ENCODE data around the gene REX1BD. TPM values are rescaled to one million over a fixed set of nuclear protein-coding genes. Genes with fewer than 3 reads are reported as not detected.

Gene REX1BD
- total and polyA plus RNA-seq, 2 of the 8 experiments (the other 6 are each of a cell fraction or from before 2014, with no cell fraction given), result 56.8 to 62.7 TPM

DNA sequence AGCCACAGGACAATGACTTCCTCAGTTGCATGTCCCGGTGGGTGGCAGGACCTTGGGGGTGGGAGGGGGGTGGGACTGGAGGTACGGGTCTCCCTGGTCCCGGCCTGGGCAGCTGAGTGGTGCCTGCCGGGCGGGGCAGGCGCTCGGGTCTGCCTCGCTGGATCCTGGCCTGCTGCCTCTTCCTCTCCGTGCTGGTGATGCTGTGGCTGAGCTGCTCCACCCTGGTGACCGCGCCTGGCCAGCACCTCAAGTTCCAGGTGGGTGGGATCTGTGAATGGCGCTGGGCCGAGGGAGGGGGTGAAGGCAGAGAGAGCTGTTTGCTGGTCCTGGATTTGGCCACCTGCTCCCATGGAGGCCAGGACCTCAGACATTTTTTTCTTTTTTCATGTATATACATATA lies 29.6 kb downstream of the REX1BD start:
- no peak overlapping the region for H3K14ac ChIP-seq (ENCODE audit: insufficient read length)
- no peak overlapping the region for H2AK5ac ChIP-seq (ENCODE audit: low read depth, low read length)
- H3K9me3 ChIP-seq (ENCODE audit: insufficient read depth in 2 of 2, low read depth in 1 of 2, low read length in 1 of 2), result no peaks in the 10 kb centered on the region
- H3K18ac ChIP-seq (ENCODE audit: extremely low read depth, low read length), result no peak overlapping the region
- no peak overlapping the region for H3K23ac ChIP-seq (ENCODE audit: insufficient read length)
- WGBS, 2 experiments (ENCODE audit: extremely low coverage in 1 of 2, insufficient coverage in 1 of 2, insufficient read length in 1 of 2, insufficient replicate concordance in 2 of 2, low coverage in 1 of 2, low lambda C conversion rate in 2 of 2, missing lambda C conversion rate in 1 of 2), result 95% methylated on average over 5 of the region's 13 CpGs; no CpG with 5 or more reads in 1 of the 2 experiments
- H4K20me1 ChIP-seq (replicated peaks in 1 of 2; ENCODE audit: control insufficient read depth in 1 of 2, insufficient read depth in 2 of 2, low read length in 2 of 2), result peaks cover 0 to 5% of the 10 kb centered on the region in 2 experiments
- no peak overlapping the region for H4K5ac ChIP-seq (ENCODE audit: insufficient read length, low read depth, low read length)
- no peak overlapping the region for H3K56ac ChIP-seq (replicated peaks; ENCODE audit: insufficient read length, low read depth, low read length)
- H3K4ac ChIP-seq (replicated peaks; ENCODE audit: insufficient read length, low read depth, low read length), result no peak overlapping the region
- H2BK5ac ChIP-seq (ENCODE audit: low read depth, low read length), result no peak overlapping the region
- H3K27ac ChIP-seq (ENCODE audit: low read depth, low read length), result no peak overlapping the region
- no peak overlapping the region for H2BK15ac ChIP-seq (ENCODE audit: low read length)
- H2AFZ ChIP-seq (ENCODE audit: low read length), result no peak overlapping the region
- no peak overlapping the region for H2BK12ac ChIP-seq (ENCODE audit: low read depth, low read length)
- ChIA-PET POLR2A (ENCODE audit: partially characterized antibody) (interaction anchor here (1.1 kb wide), 1 partner anchor 27 kb away, joined by 4 read pairs; no protein-coding TSS in a partner anchor), CTCF (ENCODE audit: partially characterized antibody) (interaction anchor here (0.6 kb wide), 1 partner anchor 24 kb away, joined by 3 read pairs; no protein-coding TSS in a partner anchor)
- FAIRE-seq (no peak), DNase-seq (ENCODE audit: low read depth in 1 of 2, low spot score in 2 of 2) (no peak)
- no peak overlapping the region for H4K91ac ChIP-seq (replicated peaks; ENCODE audit: insufficient read length, low read length)
- TF ChIP-seq RBBP5 (IDR thresholded peaks at IDR 0.05; ENCODE audit: borderline replicate concordance, low read depth, low read length) (no peak), JUN (IDR thresholded peaks at IDR 0.05; ENCODE audit: low read depth, low read length) (no peak), JUND (IDR thresholded peaks at IDR 0.05; ENCODE audit: low read length) (no peak), ASH2L (IDR thresholded peaks at IDR 0.05; ENCODE audit: low read length) (no peak), EGR1 (IDR thresholded peaks at IDR 0.05; ENCODE audit: borderline replicate concordance, low read depth, low read length) (no peak), KDM5A (IDR thresholded peaks at IDR 0.05; ENCODE audit: low read length) (no peak), SRF (IDR thresholded peaks at IDR 0.05; ENCODE audit: low read depth, low read length) (no peak), SUZ12 (IDR thresholded peaks at IDR 0.05; ENCODE audit: low read length) (no peak), CREB1 (IDR thresholded peaks at IDR 0.05) (no peak), E2F6 (IDR thresholded peaks at IDR 0.05) (no peak), POLR2A (IDR thresholded peaks at IDR 0.05; ENCODE audit: control extremely low read depth in 1 of 2, low read depth in 2 of 2, low read length in 2 of 2) (no peak), ATF3 (IDR thresholded peaks at IDR 0.05; ENCODE audit: insufficient read depth, low read depth, low read length) (no peak)
- no peaks in the 10 kb centered on the region for H3K79me1 ChIP-seq (ENCODE audit: low read depth, low read length)
- no peak overlapping the region for H3K9ac ChIP-seq (replicated peaks in 1 of 4; ENCODE audit: extremely low read depth in 1 of 4, low read depth in 3 of 4, low read length in 3 of 4)
- no peaks in the 10 kb centered on the region for H3K36me3 ChIP-seq (ENCODE audit: control insufficient read depth in 2 of 4, insufficient read depth in 4 of 4, low read length in 3 of 4)
- H2BK120ac ChIP-seq (replicated peaks; ENCODE audit: low read depth, low read length), result no peak overlapping the region
- H3K23me2 ChIP-seq (ENCODE audit: low read depth, low read length), result no peaks in the 10 kb centered on the region; the same call in 1 of the 2 replicates
- H3K4me2 ChIP-seq (ENCODE audit: insufficient read depth in 1 of 2, low read depth in 2 of 2, low read length in 2 of 2), result no peak overlapping the region
- H3K4me1 ChIP-seq (replicated peaks in 1 of 4; ENCODE audit: control insufficient read depth in 3 of 4, insufficient read depth in 4 of 4, low read length in 3 of 4), result peaks cover 0 to 7% (median 4%) of the 10 kb centered on the region in 4 experiments; a peak in 6 of 7 replicates
- no peak overlapping the region for H3K4me3 ChIP-seq (ENCODE audit: extremely low read depth in 1 of 4, insufficient read depth in 2 of 4, low read depth in 3 of 4, low read length in 4 of 4)
- peaks cover 13 to 22% (median 19%) of the 10 kb centered on the region in 4 experiments for H3K27me3 ChIP-seq (replicated peaks in 1 of 4; ENCODE audit: control insufficient read depth in 3 of 4, extremely low read depth in 1 of 4, insufficient read depth in 3 of 4, low read length in 3 of 4)
- H4K8ac ChIP-seq (ENCODE audit: extremely low read depth, insufficient read depth, low read length), result no peak overlapping the region
- no peak overlapping the region for H2BK20ac ChIP-seq (ENCODE audit: low read length)
- H3K79me2 ChIP-seq (ENCODE audit: control insufficient read depth in 1 of 2, insufficient read depth in 2 of 2, low read length in 2 of 2), result no peaks in the 10 kb centered on the region
